LNCaP clone FGC (cell line): ENCODE measurements around the gene SELENON.

Source experiments
- DNase-seq: peaks from one replicate; pipeline ENCODE4 v3.0.0-alpha.2; 2011; ENCODE audit warnings: low read depth
- H3K4me3 ChIP-seq: 2 replicates; pipeline ENCODE4 v1.5.1; 2011; ENCODE audit warnings: mild to moderate bottlenecking, low read depth, low read length, control low read depth
- CTCF ChIP-seq: IDR thresholded peaks from 2 replicates; pipeline ENCODE4 v1.5.1; 2012; ENCODE audit warnings: mild to moderate bottlenecking; ENCODE audit not compliant: control insufficient read depth, insufficient read depth; ENCODE audit errors: extremely low read depth

The SELENON gene

GRCh38 chr1:25765923-25766589, 33.9 kb upstream of the SELENON start:
- TF ChIP-seq CTCF = no peak
- no peak for DNase-seq
- H3K4me3 ChIP-seq = no peak overlapping the region

DNA sequence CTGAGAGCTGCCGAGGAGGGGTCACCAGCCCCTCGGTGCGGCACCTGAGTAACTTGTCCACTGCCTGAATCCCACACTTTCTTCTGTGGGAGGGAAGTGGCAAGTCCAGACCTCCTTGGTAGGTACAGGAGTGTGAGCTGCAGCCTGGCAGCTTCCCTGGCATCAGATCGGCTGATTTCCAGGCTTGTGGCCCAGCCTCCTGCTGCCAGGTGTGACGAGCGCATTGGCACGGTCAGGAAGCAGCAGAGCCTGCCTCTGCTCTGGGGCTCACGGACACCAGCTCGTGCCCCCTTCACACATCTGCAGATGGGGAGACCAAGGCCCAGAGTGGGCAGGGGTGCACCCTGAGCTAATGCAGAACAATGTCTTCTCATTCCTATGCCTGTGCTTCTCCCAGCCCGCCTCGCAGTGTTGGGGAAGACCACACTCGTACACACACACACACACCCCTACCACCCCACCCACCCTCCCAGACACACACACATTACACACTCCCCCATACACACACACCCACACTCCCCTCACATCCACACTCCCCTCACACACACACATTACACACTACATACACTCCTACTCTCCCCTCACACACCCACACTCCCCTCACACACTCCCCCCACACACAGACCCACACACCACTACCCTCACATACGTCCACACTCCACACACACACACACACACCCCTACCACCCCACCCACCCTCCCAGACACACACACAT, 33.1 kb upstream of the SELENON start:
- TF ChIP-seq CTCF = no peak
- H3K4me3 ChIP-seq = no peak overlapping the region
- peak; percentile 82 for DNase-seq

DNA sequence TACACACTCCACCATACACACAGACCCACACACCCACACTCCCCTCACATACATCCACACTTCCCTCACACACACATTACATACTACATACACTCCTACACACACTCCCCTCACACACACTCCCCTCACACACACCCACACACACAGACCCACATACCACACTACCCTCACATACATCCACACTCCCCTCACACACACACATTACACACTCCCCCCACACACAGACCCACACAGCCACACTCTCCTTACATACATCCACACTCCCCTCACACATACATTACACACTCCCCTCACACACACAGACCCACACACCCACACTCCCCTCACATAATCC, 32.6 kb upstream of the SELENON start:
- H3K4me3 ChIP-seq = no peak overlapping the region
- DNase-seq = no peak
- TF ChIP-seq CTCF = no peak

- no peak overlapping the region for H3K4me3 ChIP-seq
- TF ChIP-seq CTCF = no peak
- no peak for DNase-seq
These were observed 31.0 kb upstream of the SELENON start for GRCh38 chr1:25768999-25769398.

GRCh38 chr1:25769625-25770383, 30.2 kb upstream of the SELENON start:
- DNase-seq = no peak
- no peak overlapping the region for H3K4me3 ChIP-seq
- TF ChIP-seq CTCF = no peak

DNA sequence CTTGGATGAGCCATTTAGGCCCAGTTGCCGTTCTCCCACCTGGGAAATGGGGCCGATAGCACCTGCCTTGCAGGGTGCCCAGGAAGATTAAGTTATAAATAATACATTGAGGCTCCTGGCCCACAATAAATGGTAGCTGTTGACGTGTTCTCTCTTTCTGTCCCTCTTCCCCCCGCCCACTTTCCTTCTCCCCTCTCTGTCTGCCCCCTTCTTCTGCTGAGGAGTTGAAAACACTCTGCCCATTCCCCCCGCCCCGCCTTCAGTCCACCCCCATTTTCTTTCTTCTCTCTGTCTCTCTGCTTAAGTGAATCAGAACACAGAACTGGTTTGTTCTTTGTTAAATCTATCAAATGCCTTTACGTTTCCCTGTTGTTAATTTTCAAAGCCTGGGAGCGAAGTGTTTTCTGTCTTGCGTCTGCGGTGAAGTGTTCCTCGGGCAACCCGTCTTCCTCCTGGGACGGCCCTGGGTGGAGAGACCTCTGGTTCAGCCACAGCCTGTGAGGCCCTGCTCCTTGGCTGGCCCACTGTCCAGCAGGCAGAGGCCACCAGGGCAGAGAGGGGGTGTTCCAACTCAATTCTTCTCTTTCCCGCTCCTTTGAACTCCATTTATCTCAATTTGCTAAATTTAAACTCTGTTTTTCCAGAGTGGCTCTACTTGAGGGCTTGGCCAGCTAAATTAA, 29.3 kb upstream of the SELENON start:
- no peak overlapping the region for H3K4me3 ChIP-seq
- no peak for TF ChIP-seq CTCF

More for the DNA sequence above, 29.3 kb upstream of the SELENON start:
- no peak for DNase-seq
